Measurements from ENCODE around the gene CD164. TPM values are rescaled to one million over a fixed set of nuclear protein-coding genes. Genes with fewer than 3 reads are reported as not detected.

The CD164 gene
- total RNA-seq, 1 donor from 2014 or later, result 115 TPM

DNA sequence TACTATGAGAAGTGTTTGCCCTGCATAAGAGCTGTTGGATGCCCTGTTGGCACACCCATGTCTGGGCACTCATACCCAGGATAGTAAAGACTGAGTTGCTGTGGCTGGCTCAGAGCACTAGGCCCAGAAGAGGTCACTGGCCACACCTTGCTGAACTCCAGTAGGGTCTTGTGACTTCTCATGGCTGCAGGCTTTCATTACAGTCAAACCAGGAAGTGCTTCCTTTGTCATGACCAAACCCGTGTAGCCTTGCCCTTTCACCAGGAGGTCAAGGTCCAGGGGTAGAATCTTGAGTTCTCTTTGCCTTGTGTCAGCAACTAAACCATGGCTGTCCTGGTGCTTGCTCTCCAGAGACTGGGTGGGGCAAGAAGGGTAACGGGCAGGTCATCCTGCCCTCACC is 49.5 kb downstream of the CD164 start:
- no peak for DNase-seq (ENCODE audit: extremely low spot score in 2 of 2)
- Histone ChIP-seq H3K27me3 (no peaks in the 10 kb centered on the region), H3K36me3 (no peaks in the 10 kb centered on the region), H3K4me3 (no peak overlapping the region), H3K27ac (no peak overlapping the region), H3K9me3 (no peaks in the 10 kb centered on the region), H3K4me1 (no peaks in the 10 kb centered on the region)
- TF ChIP-seq CTCF (IDR thresholded peaks at IDR 0.05) (no peak), POLR2A (IDR thresholded peaks at IDR 0.05) (no peak), POLR2AphosphoS5 (IDR thresholded peaks at IDR 0.05; ENCODE audit: insufficient read depth in 1 of 2, low read depth in 1 of 2) (no peak)
- intact Hi-C loops (cut with DNase I), result no loop called here

GRCh38 chr6:109331081-109331480 is 51.2 kb downstream of the CD164 start:
- intact Hi-C loops (cut with DNase I), result no loop called here
- TF ChIP-seq POLR2A (IDR thresholded peaks at IDR 0.05) (no peak), CTCF (IDR thresholded peaks at IDR 0.05) (no peak), POLR2AphosphoS5 (IDR thresholded peaks at IDR 0.05; ENCODE audit: insufficient read depth in 1 of 2, low read depth in 1 of 2) (no peak)
- Histone ChIP-seq H3K36me3 (no peaks in the 10 kb centered on the region), H3K4me1 (no peaks in the 10 kb centered on the region), H3K27ac (no peak overlapping the region), H3K9me3 (no peaks in the 10 kb centered on the region), H3K27me3 (no peaks in the 10 kb centered on the region), H3K4me3 (no peak overlapping the region)
- no peak for DNase-seq (ENCODE audit: extremely low spot score in 2 of 2)

DNA sequence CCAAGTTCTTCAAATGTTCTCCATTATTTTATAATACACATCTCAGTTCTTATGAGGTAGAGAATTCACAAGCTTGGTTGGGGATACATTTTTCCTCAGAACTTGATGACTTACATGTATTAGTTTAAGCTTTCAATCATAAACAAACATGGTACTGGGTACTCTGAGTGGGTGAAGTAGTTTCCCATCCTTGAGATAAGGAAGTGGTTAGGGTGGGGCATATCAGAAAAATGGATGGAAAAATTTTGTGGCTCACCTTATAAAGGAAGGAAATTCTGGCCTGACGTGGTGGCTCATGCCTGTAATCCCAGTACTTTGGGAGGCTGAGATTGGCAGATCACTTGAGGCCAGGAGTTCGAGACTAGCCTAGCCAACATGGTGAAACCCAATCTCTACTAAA is 52.0 kb downstream of the CD164 start:
- H3K27me3 ChIP-seq, result no peaks in the 10 kb centered on the region
- H3K4me1 ChIP-seq, result no peaks in the 10 kb centered on the region
- H3K9me3 ChIP-seq, result no peaks in the 10 kb centered on the region
- H3K36me3 ChIP-seq, result no peaks in the 10 kb centered on the region
- no peak overlapping the region for H3K4me3 ChIP-seq
- no peak for DNase-seq (ENCODE audit: extremely low spot score in 2 of 2)
- intact Hi-C loops (cut with DNase I), result no loop called here
- H3K27ac ChIP-seq, result no peak overlapping the region
- no peak for TF ChIP-seq POLR2A (IDR thresholded peaks at IDR 0.05)
- TF ChIP-seq POLR2AphosphoS5 (IDR thresholded peaks at IDR 0.05; ENCODE audit: insufficient read depth in 1 of 2, low read depth in 1 of 2), result no peak
- no peak for TF ChIP-seq CTCF (IDR thresholded peaks at IDR 0.05)

- Histone ChIP-seq H3K27me3 (no peaks in the 10 kb centered on the region), H3K36me3 (no peaks in the 10 kb centered on the region), H3K4me1 (no peaks in the 10 kb centered on the region), H3K9me3 (no peaks in the 10 kb centered on the region), H3K27ac (no peak overlapping the region), H3K4me3 (no peak overlapping the region)
- no peak for TF ChIP-seq POLR2A (IDR thresholded peaks at IDR 0.05)
- TF ChIP-seq POLR2AphosphoS5 (IDR thresholded peaks at IDR 0.05; ENCODE audit: insufficient read depth in 1 of 2, low read depth in 1 of 2), result no peak
- no peak for TF ChIP-seq CTCF (IDR thresholded peaks at IDR 0.05)
- intact Hi-C loops (cut with DNase I), result no loop called here
- no peak for DNase-seq (ENCODE audit: extremely low spot score in 2 of 2)
Observed at GRCh38 chr6:109328629-109329028, 53.6 kb downstream of the CD164 start.

DNA sequence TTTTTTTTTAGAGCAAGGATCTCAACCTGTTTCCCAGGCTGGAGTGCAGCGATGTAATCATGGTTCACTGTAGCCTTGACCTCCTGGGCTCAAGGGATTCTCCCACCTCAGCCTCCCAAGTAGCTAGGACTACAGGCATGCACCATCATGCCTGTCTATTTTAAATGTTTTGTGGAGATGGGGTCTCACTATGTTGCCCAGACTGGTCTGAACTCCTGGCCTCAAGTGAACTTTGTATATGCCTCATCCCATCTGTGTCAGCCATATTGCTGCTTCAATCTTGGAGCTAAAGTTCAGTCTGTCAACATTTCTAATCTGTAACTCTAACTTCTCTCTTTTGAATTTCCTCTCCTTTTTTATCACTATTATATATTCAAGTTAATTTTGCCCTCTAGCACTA is 54.3 kb downstream of the CD164 start:
- H3K27ac ChIP-seq, result no peak overlapping the region
- TF ChIP-seq CTCF (IDR thresholded peaks at IDR 0.05), result no peak
- no peak for TF ChIP-seq POLR2AphosphoS5 (IDR thresholded peaks at IDR 0.05; ENCODE audit: insufficient read depth in 1 of 2, low read depth in 1 of 2)
- no peak for TF ChIP-seq POLR2A (IDR thresholded peaks at IDR 0.05)
- H3K9me3 ChIP-seq, result no peaks in the 10 kb centered on the region
- H3K4me3 ChIP-seq, result no peak overlapping the region
- no peaks in the 10 kb centered on the region for H3K36me3 ChIP-seq
- no peaks in the 10 kb centered on the region for H3K4me1 ChIP-seq
- H3K27me3 ChIP-seq, result no peaks in the 10 kb centered on the region
- no peak for DNase-seq (ENCODE audit: extremely low spot score in 2 of 2)
- intact Hi-C loops (cut with DNase I), result no loop called here

All from vagina (tissue), 2 donors.